B cell (primary cell): ENCODE data around the gene SLC44A1. TPM values are rescaled to one million over a fixed set of nuclear protein-coding genes. Genes with fewer than 3 reads are reported as not detected.

Experiments
- ATAC-seq: fragments of 200-7000 bp; cut with Tn5 transposase; one replicate; pipeline ENCODE4 v1.10.0; 2021; ENCODE audit warnings: low read depth, mild to moderate bottlenecking, moderate number of reproducible peaks, moderate library complexity
- CTCF ChIA-PET: fragments of 350-600 bp; sonication (Branson Sonifier 250); formaldehyde crosslinking; loops from one replicate; lab custom pipeline; 2021; ENCODE audit warnings: antibody characterized with exemption, inconsistent platforms; lab: Charles Lee
- POLR2A ChIA-PET: fragments of 350-600 bp; sonication (Branson Sonifier 250); formaldehyde crosslinking; loops from one replicate; lab custom pipeline; 2021; ENCODE audit warnings: antibody characterized with exemption; lab: Charles Lee
- DNase-seq: peaks from one replicate; pipeline ENCODE4 v3.0.0; 2013
- H2AFZ ChIP-seq: 2 replicates; pipeline ENCODE4 v1.6.1; 2012; ENCODE audit warnings: mild to moderate bottlenecking, low read depth, low read length; ENCODE audit not compliant: insufficient read depth, poor library complexity, severe bottlenecking
- H3K27ac ChIP-seq, 2 donors: 1 replicate in 1 of 2; 2 replicates in 1 of 2; pipeline ENCODE4 v1.5.1; 2012 to 2013; ENCODE audit warnings: low read length in 2 of 2, mild to moderate bottlenecking in 2 of 2, moderate library complexity in 1 of 2
- H3K27me3 ChIP-seq, 4 experiments: fragments of 200-600 bp in 1 of 4; sonication (generic) in 1 of 4; replicated peaks in 1 of 4; 1 replicate in 2 of 4; 2 replicates in 2 of 4; pipeline versions ENCODE4 v1.6.1 to v1.7.0; 2013 to 2016; ENCODE audit warnings: low read length in 3 of 4, mild to moderate bottlenecking in 2 of 4, mixed read lengths in 1 of 4, moderate library complexity in 1 of 4; ENCODE audit not compliant: insufficient read depth in 4 of 4, control insufficient read depth in 3 of 4; ENCODE audit errors: control extremely low read depth in 1 of 4
- H3K36me3 ChIP-seq, 2 experiments: replicated peaks in 1 of 2; 1 replicate in 1 of 2; 2 replicates in 1 of 2; pipeline versions ENCODE4 v1.6.1 to v1.7.1; 2013; ENCODE audit warnings: low read length in 1 of 2; ENCODE audit not compliant: insufficient read depth in 2 of 2, control insufficient read depth in 1 of 2; ENCODE audit errors: control extremely low read depth in 1 of 2, extremely low read depth in 1 of 2
- H3K4me1 ChIP-seq, 2 donors: fragments of 200-600 bp in 1 of 2; sonication (generic) in 1 of 2; 1 replicate in 1 of 2; 2 replicates in 1 of 2; pipeline versions ENCODE4 v1.5.1 to v1.6.1; 2013 to 2017; ENCODE audit warnings: low read length in 2 of 2; ENCODE audit not compliant: control insufficient read depth in 2 of 2, insufficient read depth in 2 of 2
- H3K4me2 ChIP-seq: replicated peaks from 2 replicates; pipeline ENCODE3; 2012; ENCODE audit warnings: mild to moderate bottlenecking, low read depth, low read length; ENCODE audit not compliant: poor library complexity, severe bottlenecking
- H3K4me3 ChIP-seq, 5 experiments: fragments of 200-600 bp in 1 of 5; sonication (generic) in 1 of 5; 1 replicate in 3 of 5; 2 replicates in 2 of 5; pipeline versions ENCODE4 v1.5.1 to v1.7.0; 2011 to 2016; ENCODE audit warnings: low read length in 4 of 5, mild to moderate bottlenecking in 4 of 5, low read depth in 2 of 5, control low read depth in 1 of 5, moderate library complexity in 1 of 5; ENCODE audit not compliant: insufficient read depth in 1 of 5; ENCODE audit errors: control extremely low read depth in 1 of 5, extremely low read depth in 1 of 5
- H3K79me2 ChIP-seq: fragments of 200-600 bp; sonication (generic); one replicate; pipeline ENCODE4 v1.6.0; 2016; ENCODE audit warnings: low read length; ENCODE audit not compliant: control insufficient read depth, insufficient read depth
- H3K9ac ChIP-seq: fragments of 200-600 bp; sonication (generic); 2 replicates; pipeline ENCODE4 v1.6.1; 2017; ENCODE audit warnings: mild to moderate bottlenecking, low read length, moderate library complexity
- H3K9me3 ChIP-seq, 3 donors: one replicate each; pipeline versions ENCODE4 v1.6.1 to v1.7.1; 2013; ENCODE audit warnings: low read length in 2 of 3; ENCODE audit not compliant: control insufficient read depth in 2 of 3, insufficient read depth in 1 of 3; ENCODE audit errors: control extremely low read depth in 1 of 3
- H4K20me1 ChIP-seq: 2 replicates; pipeline ENCODE4 v1.6.0; 2012; ENCODE audit warnings: mild to moderate bottlenecking, low read length; ENCODE audit not compliant: insufficient read depth, control insufficient read depth, poor library complexity, severe bottlenecking
- H3K27ac Mint-ChIP-seq: one replicate; pipeline ENCODE4 v1.8.0; 2021; ENCODE audit warnings: mixed read lengths
- H3K27me3 Mint-ChIP-seq: one replicate; pipeline ENCODE4 v1.8.0; 2021; ENCODE audit warnings: mixed read lengths
- H3K4me1 Mint-ChIP-seq: one replicate; pipeline ENCODE4 v1.8.0; 2021; ENCODE audit warnings: mixed read lengths
- H3K4me3 Mint-ChIP-seq: one replicate; pipeline ENCODE4 v1.8.0; 2021; ENCODE audit warnings: mixed read lengths
- H3K9me3 Mint-ChIP-seq: one replicate; pipeline ENCODE4 v1.8.0; 2022; ENCODE audit warnings: mixed read lengths; ENCODE audit not compliant: insufficient read depth
- EZH2 ChIP-seq: IDR thresholded peaks from 2 replicates; pipeline ENCODE4 v1.6.1; 2012; ENCODE audit warnings: borderline replicate concordance, low read depth, mild to moderate bottlenecking, moderate library complexity, low read length; ENCODE audit not compliant: insufficient read depth, poor library complexity, severe bottlenecking
- WGBS: methylation state at CpG from one replicate; pipeline ENCODE4 v1.1.5; 2013; ENCODE audit warnings: missing lambda C conversion rate; ENCODE audit not compliant: insufficient coverage; 5-methylcytosine and 5-hydroxymethylcytosine counted together
- intact Hi-C: fragments of 100-400 bp; cut with micrococcal nuclease; formaldehyde crosslinking; loops from one replicate; pipeline ENCODE4 v1.10.0; 2022
- polyA plus RNA-seq: library from polyadenylated mRNA; depleted of rRNA; stranded (reverse); fragments of >200 nt; gene quantifications from 2 replicates; pipeline ENCODE4 v1.2.3, GENCODE V29; 2012
- total RNA-seq, 2 donors: library from RNA; stranded (reverse); fragments of 120-200 nt in 1 of 2; gene quantifications; 1 replicate in 1 of 2; 2 replicates in 1 of 2; pipeline versions ENCODE4 v1.2.3 to v1.2.4, GENCODE V29; 2013 to 2022
- TF ChIP-seq, protein P1 (sequence below): fragments of 200-600 bp; IDR thresholded peaks from one replicate; pipeline ENCODE4 v1.8.0; 2022; ENCODE audit warnings: antibody characterized with exemption, mild to moderate bottlenecking

The SLC44A1 gene
- total and polyA plus RNA-seq, 2 donors (not counting 1 experiment from before 2014, with no cell fraction given) = 2.2 to 17.7 TPM

DNA sequence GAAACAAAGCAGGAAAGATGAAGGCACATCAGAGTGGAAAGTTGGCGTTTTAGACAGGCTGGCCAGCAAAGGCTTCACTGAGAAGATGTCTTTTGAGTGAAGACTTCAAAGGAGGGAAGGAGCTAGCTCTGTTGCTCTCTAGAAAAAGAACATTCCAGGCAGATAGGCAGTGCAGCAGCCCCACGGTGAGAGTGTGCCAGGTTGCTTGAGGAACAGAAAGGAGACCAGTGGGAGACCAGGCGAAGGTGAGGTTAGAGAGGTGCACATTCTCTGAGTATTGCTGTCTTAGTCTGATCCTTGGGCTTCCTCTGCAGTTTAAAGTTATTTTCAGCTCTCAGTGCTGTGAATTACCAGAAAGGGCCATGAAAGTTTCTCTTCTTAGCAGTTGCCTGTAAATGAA is 83.8 kb downstream of the SLC44A1 start:
- no peaks in the 10 kb centered on the region for H3K9me3 Mint-ChIP-seq
- TF ChIP-seq, protein P1, sequence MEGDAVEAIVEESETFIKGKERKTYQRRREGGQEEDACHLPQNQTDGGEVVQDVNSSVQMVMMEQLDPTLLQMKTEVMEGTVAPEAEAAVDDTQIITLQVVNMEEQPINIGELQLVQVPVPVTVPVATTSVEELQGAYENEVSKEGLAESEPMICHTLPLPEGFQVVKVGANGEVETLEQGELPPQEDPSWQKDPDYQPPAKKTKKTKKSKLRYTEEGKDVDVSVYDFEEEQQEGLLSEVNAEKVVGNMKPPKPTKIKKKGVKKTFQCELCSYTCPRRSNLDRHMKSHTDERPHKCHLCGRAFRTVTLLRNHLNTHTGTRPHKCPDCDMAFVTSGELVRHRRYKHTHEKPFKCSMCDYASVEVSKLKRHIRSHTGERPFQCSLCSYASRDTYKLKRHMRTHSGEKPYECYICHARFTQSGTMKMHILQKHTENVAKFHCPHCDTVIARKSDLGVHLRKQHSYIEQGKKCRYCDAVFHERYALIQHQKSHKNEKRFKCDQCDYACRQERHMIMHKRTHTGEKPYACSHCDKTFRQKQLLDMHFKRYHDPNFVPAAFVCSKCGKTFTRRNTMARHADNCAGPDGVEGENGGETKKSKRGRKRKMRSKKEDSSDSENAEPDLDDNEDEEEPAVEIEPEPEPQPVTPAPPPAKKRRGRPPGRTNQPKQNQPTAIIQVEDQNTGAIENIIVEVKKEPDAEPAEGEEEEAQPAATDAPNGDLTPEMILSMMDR = no peak
- TF ChIP-seq EZH2 = no peak
- DNase-seq (no peak), ATAC-seq (no peak)
- Histone ChIP-seq H3K9ac (no peak overlapping the region), H3K27me3 (no peaks in the 10 kb centered on the region), H3K9me3 (no peaks in the 10 kb centered on the region), H3K79me2 (no peaks in the 10 kb centered on the region), H2AFZ (no peak overlapping the region), H3K36me3 (no peaks in the 10 kb centered on the region), H4K20me1 (no peaks in the 10 kb centered on the region), H3K4me2 (no peak overlapping the region), H3K4me3 (no peak overlapping the region), H3K4me1 (no peaks in the 10 kb centered on the region), H3K27ac (no peak overlapping the region)
- intact Hi-C loops = no loop called here
- ChIA-PET POLR2A (no interaction called here), CTCF (no interaction called here)
- peaks cover 8% of the 10 kb centered on the region for H3K4me1 Mint-ChIP-seq
- H3K27ac Mint-ChIP-seq = no peak overlapping the region
- WGBS = 89% methylated on average over 3 of the region's 3 CpGs
- H3K27me3 Mint-ChIP-seq = no peaks in the 10 kb centered on the region
- no peak overlapping the region for H3K4me3 Mint-ChIP-seq

DNA sequence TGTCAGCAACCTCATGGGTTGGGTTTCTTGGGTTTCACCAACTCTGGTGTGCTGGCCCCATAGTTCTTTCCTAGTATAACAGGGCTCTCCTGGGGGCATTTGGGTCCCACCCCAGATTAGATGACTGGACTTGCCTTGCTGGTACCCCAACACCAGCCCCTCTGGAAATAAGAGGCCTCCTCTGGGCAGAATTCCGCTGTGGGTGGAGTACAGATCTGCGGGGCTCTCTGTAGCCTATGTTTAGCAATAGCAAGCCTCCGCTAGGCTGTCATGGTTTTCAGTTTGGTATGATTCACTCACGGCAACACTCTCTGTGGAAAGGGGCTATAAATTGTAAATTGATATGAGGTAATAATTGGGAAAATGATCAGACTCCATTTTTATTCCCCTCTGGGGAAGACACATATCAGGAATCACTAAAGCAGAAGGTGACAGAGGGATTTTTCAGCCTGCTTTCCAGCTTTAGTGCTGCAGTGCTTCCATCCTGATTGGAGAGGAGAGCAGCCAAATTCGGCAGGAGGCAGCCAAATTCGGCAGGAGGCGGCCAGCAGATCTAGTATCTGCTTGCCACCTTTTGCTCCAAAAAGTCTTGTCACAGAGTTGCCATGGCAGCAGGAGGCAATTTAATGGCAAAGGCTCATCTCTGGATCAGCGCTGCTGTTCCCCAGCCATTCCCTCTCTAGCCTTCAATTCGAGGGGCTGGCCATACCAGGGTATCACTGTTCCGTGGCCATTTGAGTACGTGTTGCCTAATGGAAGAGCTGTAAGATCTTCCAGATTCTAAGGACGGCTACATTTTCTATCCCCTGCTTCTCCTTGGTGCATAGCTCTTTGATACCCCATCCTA is 84.6 kb downstream of the SLC44A1 start:
- Mint-ChIP-seq H3K27me3 (no peaks in the 10 kb centered on the region), H3K27ac (no peak overlapping the region), H3K9me3 (no peaks in the 10 kb centered on the region), H3K4me3 (no peak overlapping the region), H3K4me1 (peaks cover 8% of the 10 kb centered on the region)
- CTCF ChIA-PET = no interaction called here
- H4K20me1 ChIP-seq = no peaks in the 10 kb centered on the region
- H3K36me3 ChIP-seq = no peaks in the 10 kb centered on the region
- POLR2A ChIA-PET = no interaction called here
- no peak overlapping the region for H3K4me3 ChIP-seq
- WGBS = 98% methylated on average over 11 of the region's 12 CpGs
- no peak overlapping the region for H3K9ac ChIP-seq
- no peak for ATAC-seq
- TF ChIP-seq, protein P1 = no peak
- TF ChIP-seq EZH2 = no peak
- H3K27ac ChIP-seq = no peak overlapping the region
- no peaks in the 10 kb centered on the region for H3K9me3 ChIP-seq
- H3K79me2 ChIP-seq = no peaks in the 10 kb centered on the region
- no peaks in the 10 kb centered on the region for H3K4me1 ChIP-seq
- intact Hi-C loops = no loop called here
- no peaks in the 10 kb centered on the region for H3K27me3 ChIP-seq
- no peak overlapping the region for H2AFZ ChIP-seq
- no peak for DNase-seq
- no peak overlapping the region for H3K4me2 ChIP-seq
